Chondrocyte (in vitro differentiated cells): ENCODE results near the gene HNRNPAB. TPM values are rescaled to one million over a fixed set of nuclear protein-coding genes. Genes with fewer than 3 reads are reported as not detected.

Experiments used
- DNase-seq: peaks from one replicate; pipeline ENCODE4 v3.0.0; 2021; ENCODE audit warnings: mixed read lengths, low spot score
- H3K27ac Mint-ChIP-seq: one replicate; pipeline ENCODE4 v1.8.0; 2021; ENCODE audit warnings: mild to moderate bottlenecking, moderate library complexity, mixed read lengths; ENCODE audit not compliant: unreplicated experiment
- H3K27me3 Mint-ChIP-seq: 2 replicates; pipeline ENCODE4 v1.8.0; 2021; ENCODE audit warnings: low read depth, mixed read lengths
- H3K36me3 Mint-ChIP-seq: 2 replicates; pipeline ENCODE4 v1.8.0; 2021; ENCODE audit warnings: low read depth, mixed read lengths
- H3K4me1 Mint-ChIP-seq: 2 replicates; pipeline ENCODE4 v1.8.0; 2021; ENCODE audit warnings: low read depth, mild to moderate bottlenecking, mixed read lengths
- H3K4me3 Mint-ChIP-seq: one replicate; pipeline ENCODE4 v1.8.0; 2021; ENCODE audit warnings: mild to moderate bottlenecking, moderate library complexity, mixed read lengths; ENCODE audit not compliant: unreplicated experiment
- H3K9me3 Mint-ChIP-seq: 2 replicates; pipeline ENCODE4 v1.8.0; 2021; ENCODE audit warnings: low read depth, mixed read lengths
- CTCF ChIP-seq: fragments of 200-600 bp; sonication (generic); IDR thresholded peaks from 2 replicates; pipeline ENCODE4 v1.5.0; 2021; ENCODE audit warnings: antibody characterized with exemption, mild to moderate bottlenecking, moderate library complexity
- total RNA-seq: library from RNA; stranded (reverse); gene quantifications from 3 replicates; pipeline ENCODE4 v1.2.1, GENCODE V29; 2021

The HNRNPAB gene
- total RNA-seq, 1 donor from 2014 or later = 156 TPM

- Mint-ChIP-seq H3K27me3 (no peaks in the 10 kb centered on the region), H3K4me3 (no peak overlapping the region), H3K27ac (no peak overlapping the region), H3K36me3 (peaks cover 9% of the 10 kb centered on the region), H3K4me1 (peaks cover 30% of the 10 kb centered on the region), H3K9me3 (no peaks in the 10 kb centered on the region)
- peak; percentile 59 for DNase-seq
- TF ChIP-seq CTCF = no peak
These were observed 29.9 kb downstream of the HNRNPAB start for GRCh38 chr5:178234121-178234749.

- Mint-ChIP-seq H3K9me3 (no peaks in the 10 kb centered on the region), H3K36me3 (peaks cover 4% of the 10 kb centered on the region), H3K4me3 (no peak overlapping the region), H3K27ac (peak overlapping the region; percentile 1), H3K4me1 (peaks cover 24% of the 10 kb centered on the region), H3K27me3 (no peaks in the 10 kb centered on the region)
- peak; percentile 86 for TF ChIP-seq CTCF
- DNase-seq = peak; percentile 81
These were observed 30.6 kb downstream of the HNRNPAB start for GRCh38 chr5:178234750-178235587.

- DNase-seq = peak; percentile 41
- Mint-ChIP-seq H3K9me3 (no peaks in the 10 kb centered on the region), H3K4me1 (peaks cover 19% of the 10 kb centered on the region), H3K27me3 (no peaks in the 10 kb centered on the region), H3K4me3 (no peak overlapping the region), H3K27ac (no peak overlapping the region), H3K36me3 (peaks cover 4% of the 10 kb centered on the region)
- TF ChIP-seq CTCF = no peak
These were observed 31.2 kb downstream of the HNRNPAB start for GRCh38 chr5:178235588-178235974.

- Mint-ChIP-seq H3K36me3 (peaks cover 1% of the 10 kb centered on the region), H3K4me1 (peaks cover 13% of the 10 kb centered on the region), H3K9me3 (no peaks in the 10 kb centered on the region), H3K4me3 (no peak overlapping the region), H3K27me3 (no peaks in the 10 kb centered on the region), H3K27ac (no peak overlapping the region)
- TF ChIP-seq CTCF = no peak
- peak; percentile 52 for DNase-seq
These were observed 31.8 kb downstream of the HNRNPAB start for GRCh38 chr5:178236126-178236525.

- peaks cover 8% of the 10 kb centered on the region for H3K4me1 Mint-ChIP-seq
- no peak overlapping the region for H3K27ac Mint-ChIP-seq
- no peak for TF ChIP-seq CTCF
- no peaks in the 10 kb centered on the region for H3K9me3 Mint-ChIP-seq
- no peaks in the 10 kb centered on the region for H3K36me3 Mint-ChIP-seq
- peak; percentile 15 for DNase-seq
- H3K4me3 Mint-ChIP-seq = no peak overlapping the region
- H3K27me3 Mint-ChIP-seq = no peaks in the 10 kb centered on the region
These were observed 32.3 kb downstream of the HNRNPAB start for GRCh38 chr5:178236679-178237078.
